ENCODE results near the gene SLC5A10.

SLC5A10 gene

DNA sequence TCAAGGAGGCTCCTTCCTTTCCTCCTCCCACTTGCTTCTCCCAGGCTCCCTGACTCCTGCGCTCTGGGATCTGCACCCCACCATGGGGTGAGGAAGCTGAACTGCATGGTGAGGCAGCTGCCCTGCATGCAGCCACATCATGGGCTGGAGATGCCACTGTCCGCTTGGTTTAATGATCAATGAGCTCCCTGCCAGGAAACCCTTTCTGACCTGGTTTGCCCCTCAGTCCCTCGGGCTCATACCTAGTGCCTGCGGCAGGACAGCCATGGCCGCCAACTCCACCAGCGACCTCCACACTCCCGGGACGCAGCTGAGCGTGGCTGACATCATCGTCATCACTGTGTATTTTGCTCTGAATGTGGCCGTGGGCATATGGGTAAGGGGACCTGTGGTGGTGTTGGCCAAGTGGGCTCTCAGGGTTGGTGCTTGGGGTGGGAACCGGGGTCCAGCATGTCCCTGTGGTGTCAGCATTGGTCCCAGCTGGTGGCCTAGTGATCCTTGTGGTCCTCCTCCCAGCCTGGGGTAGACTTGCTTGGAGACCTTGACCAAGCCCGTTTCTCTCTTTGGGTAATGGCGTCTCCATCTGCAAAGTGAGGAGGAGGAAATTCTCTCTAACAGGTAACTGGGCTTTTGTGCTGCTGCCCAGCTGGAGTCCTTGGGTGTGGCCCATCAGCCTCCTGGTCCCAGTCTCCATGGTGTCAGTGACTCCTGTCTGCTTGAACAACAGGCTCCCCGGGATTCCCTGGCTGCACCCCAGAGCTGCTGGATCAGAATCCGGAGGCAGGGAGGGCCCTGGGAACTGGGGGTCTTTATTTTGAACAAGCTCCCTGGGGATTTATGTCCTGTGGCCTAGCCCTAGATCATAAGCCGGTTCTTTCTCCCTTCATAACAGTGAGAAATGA, at the start of gene SLC5A10:
SLC5A10 (plus strand) TSS at position 225 of the 902 bp plus-strand sequence; CDS start at position 266, 41 bp downstream.
- H3K4me3 ChIP-seq (ENCODE audit: low read length): no peak within 1 kb of the TSS
- TF ChIP-seq ZNF274 (IDR thresholded peaks at IDR 0.05; ENCODE audit: low read depth, low read length): no peak

DNA sequence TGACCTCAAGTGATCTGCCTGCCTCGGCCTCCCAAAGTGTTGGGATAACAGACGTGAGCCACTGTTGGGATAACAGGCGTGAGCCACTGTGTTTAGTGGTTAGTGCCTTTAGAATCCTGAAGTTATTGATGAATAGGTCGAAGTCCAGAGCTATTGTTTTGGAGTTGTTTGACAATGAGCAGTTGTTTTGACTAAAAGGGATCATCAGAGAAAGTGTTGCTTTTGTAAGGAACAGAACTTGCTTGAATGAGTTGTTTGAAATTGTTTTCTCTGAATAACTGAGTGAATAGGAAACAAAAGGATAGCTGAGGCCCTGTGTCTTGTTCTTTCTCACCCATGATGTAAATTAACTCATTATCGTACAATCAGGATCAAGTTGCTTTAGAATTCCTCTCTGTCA, 47.5 kb upstream of the SLC5A10 start:
- H3K4me3 ChIP-seq (ENCODE audit: low read length): no peak overlapping the region
- no peak for TF ChIP-seq ZNF274 (IDR thresholded peaks at IDR 0.05; ENCODE audit: low read depth, low read length)

DNA sequence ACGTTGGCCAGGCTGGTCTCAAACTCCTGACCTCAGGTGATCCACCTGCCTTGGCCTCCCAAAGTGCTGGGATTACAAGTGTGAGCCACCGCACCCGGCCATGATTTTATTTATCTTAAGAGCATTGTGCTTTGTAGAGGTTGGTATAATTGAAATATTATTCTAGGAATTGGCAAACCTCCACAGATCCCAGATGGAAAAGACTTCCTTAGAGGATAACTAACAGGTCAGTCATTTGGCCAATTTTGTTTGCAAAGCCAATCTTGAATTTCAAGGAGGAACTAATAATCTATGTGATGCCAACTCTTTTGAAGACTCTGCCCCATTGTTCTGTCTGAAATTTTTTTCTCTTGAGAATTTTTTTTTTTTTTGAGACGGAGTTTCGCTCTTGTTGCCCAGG, 46.7 kb upstream of the SLC5A10 start:
- no peak for TF ChIP-seq ZNF274 (IDR thresholded peaks at IDR 0.05; ENCODE audit: low read depth, low read length)

DNA sequence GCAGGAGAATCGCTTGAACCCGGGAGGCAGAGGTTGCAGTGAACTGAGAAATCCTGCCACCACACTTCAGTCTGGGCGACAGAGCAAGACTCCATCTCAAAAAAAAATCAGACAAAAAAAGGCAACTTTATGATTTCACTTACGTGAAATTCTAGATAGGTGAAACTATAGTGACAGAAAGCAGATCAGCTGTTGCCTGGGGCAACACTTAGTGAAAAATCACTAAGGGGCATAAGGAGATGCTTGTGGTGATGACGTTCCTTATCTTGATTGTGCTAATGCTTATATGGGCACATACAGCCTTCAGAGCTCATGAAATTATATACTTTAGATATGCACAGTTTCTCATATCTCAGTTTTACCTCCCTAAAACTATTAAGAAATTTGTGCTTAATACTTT, 41.6 kb upstream of the SLC5A10 start:
- no peak for TF ChIP-seq ZNF274 (IDR thresholded peaks at IDR 0.05; ENCODE audit: low read depth, low read length)
- no peak overlapping the region for H3K4me3 ChIP-seq (ENCODE audit: low read length)

More for the DNA sequence above, 46.7 kb upstream of the SLC5A10 start:
- H3K4me3 ChIP-seq (ENCODE audit: low read length): no peak overlapping the region

DNA sequence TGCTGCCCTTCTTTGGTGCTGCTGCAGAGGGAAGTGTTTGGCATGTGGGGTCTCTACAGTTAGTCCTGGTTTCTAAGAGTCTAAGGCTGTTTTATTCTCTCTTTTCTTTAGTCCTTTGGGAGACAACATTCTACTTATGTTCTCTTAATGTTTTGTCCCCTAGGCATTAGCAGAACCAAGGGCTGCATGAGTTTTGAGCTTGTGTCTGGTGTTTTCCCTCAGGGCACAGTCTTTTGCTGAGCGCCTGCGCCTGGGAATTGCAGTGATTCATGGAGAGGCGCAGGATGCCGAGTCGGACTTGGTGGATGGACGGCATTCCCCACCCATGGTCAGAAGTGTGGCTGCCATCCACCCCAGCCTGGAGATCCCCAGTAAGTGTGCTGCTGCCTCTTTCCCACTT, 41.1 kb upstream of the SLC5A10 start:
- no peak overlapping the region for H3K4me3 ChIP-seq (ENCODE audit: low read length)
- no peak for TF ChIP-seq ZNF274 (IDR thresholded peaks at IDR 0.05; ENCODE audit: low read depth, low read length)

DNA sequence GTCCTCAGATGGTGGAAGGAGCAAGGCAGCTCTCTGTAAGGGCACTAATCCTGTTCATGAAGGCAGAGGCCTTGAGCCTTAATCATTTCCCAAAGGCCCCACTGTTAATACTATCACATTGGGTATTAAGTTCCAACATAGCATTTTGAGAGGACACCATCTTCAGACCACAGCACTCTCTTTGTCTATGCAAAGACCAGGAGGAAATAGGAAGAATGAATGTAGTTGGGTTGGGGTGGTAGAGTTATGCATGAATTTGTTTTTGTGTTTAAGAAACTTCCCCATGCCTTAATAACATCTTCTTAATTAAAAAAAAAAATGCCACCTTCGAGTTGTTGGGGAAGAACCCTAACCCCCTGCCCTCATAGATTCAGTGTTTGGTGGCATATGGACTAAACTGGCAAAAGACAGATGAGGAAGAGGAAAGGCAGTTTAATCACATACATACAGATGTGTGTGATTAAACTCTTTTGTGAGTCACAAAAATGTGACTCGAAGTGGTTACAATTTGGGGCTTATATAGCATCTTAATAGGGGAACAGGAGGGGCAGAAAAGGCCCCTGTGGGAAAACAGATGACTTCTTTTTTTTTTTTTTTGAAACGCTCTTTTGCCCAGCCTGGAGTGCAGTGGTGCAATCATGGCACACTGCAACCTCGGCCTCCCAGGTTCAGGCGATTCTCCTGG, 35.0 kb upstream of the SLC5A10 start:
- no peak for TF ChIP-seq ZNF274 (IDR thresholded peaks at IDR 0.05; ENCODE audit: low read depth, low read length)
- no peak overlapping the region for H3K4me3 ChIP-seq (ENCODE audit: low read length)

DNA sequence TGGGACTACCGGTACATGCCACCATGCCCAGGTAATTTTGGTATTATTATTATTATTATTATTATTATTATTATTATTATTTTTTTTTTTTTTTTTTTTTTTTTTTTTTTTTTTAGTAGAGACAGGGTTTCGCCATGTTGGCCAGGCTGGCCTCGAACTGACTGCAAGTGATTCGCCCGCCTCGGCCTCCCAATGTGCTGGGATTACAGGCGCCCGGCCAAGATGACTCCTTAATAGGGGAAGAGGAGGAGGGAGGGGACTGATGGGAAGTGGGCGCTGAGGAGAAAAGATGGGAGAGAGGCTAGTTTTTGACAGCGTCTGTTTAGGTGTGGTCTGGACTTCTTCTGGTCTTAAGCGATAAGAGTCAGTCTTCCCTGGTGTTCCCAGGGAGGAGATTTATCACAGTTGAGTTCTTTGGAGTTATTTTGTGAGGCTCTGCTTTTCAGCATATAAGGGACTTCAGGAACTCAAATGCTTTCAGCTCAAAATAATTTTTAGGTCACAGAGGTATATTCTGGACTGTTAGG, 34.4 kb upstream of the SLC5A10 start:
- no peak overlapping the region for H3K4me3 ChIP-seq (ENCODE audit: low read length)
- no peak for TF ChIP-seq ZNF274 (IDR thresholded peaks at IDR 0.05; ENCODE audit: low read depth, low read length)

DNA sequence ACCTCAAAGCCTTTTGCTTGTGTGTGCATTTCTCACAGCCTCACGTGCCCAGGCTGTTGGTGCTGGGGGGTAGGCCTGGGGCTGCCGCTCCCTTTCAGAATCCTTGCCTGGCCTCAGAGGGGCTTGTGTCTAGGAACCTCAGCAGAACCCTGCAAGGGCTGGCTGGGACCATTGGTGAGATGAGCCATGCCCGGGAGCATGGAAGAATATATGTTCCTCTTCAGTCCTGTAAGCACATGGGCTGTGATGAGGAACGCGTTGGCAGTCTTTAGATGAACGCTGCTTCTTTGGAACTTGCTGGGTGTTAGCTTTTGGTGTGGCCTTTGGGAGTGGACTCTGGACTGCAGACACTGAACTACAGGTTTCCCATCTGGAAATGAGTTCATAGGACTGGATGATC, 32.0 kb upstream of the SLC5A10 start:
- H3K4me3 ChIP-seq (ENCODE audit: low read length): no peak overlapping the region
- no peak for TF ChIP-seq ZNF274 (IDR thresholded peaks at IDR 0.05; ENCODE audit: low read depth, low read length)

DNA sequence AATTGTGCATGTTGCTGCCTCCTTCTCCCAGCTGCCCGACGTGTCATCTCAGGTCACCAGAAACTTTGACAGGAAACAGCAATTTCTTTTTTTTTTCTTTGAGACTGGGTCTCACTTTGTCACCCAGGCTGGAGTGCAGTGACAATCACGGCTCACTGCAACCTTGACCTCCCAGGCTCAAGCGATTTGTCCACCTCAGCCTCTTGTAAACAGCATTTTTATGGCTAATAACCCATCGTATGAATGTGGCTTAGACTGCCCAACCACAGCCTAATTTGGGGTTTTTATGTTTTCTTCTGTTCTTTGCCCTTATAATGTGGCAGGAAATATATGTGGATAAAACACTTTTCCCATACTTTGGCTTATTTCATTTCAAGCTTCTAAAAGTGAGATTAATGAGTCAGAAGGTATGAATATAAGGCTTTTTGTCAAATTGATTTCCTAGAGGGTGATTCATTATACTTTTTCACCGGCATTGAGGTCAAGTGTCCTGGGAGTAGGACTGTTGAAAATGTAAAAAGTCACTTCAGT, 31.0 kb upstream of the SLC5A10 start:
- TF ChIP-seq ZNF274 (IDR thresholded peaks at IDR 0.05; ENCODE audit: low read depth, low read length): no peak
- peak overlapping the region; percentile 77 for H3K4me3 ChIP-seq (ENCODE audit: low read length)

DNA sequence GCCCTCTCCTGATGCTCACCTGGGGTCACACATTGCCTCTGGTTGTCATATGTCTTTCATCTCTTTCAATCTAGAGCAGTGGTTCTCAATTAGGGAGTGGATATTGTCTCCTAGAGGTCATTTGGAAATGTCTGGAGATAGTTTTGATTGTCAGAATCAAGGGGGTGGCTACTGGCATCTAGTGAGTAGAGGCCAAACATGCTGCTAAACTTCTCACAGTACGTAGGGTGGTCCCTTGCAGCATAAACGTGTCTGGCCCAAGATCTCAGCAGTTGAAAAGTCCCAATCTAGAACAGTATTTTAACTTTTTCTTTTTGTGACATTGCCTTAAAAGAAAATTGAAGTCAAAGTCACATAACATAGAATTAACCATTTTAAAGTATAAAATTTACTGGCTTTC, 30.5 kb upstream of the SLC5A10 start:
- no peak for TF ChIP-seq ZNF274 (IDR thresholded peaks at IDR 0.05; ENCODE audit: low read depth, low read length)
- peak overlapping the region; percentile 77 for H3K4me3 ChIP-seq (ENCODE audit: low read length)

DNA sequence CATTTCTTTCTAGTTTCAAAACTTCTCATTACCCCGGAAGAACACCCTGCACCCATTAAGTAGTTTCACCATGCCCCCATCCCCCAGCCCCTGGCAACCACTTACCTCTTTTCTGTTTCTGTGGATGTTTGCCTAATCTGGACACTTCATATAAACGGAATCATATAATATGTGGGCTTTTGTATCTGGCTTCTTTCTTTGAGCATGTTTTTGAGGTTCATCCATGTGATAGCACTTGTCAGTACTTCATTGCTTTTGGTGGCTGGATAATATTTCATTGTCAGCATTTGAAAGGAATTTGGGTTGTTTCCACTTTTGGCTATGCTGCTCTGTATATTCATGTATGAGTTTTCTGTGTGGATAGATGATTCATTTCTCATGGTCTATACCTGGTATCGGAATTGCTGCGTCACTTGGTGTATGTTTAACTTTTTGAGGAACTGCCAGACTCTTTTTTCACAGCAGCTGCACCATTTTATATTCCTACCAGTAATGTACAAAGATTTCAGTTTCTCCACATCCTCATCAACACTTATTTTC, 30.0 kb upstream of the SLC5A10 start:
- TF ChIP-seq ZNF274 (IDR thresholded peaks at IDR 0.05; ENCODE audit: low read depth, low read length): no peak
- H3K4me3 ChIP-seq (ENCODE audit: low read length): peak overlapping the region; percentile 77; the same call in 1 of the 2 replicates

DNA sequence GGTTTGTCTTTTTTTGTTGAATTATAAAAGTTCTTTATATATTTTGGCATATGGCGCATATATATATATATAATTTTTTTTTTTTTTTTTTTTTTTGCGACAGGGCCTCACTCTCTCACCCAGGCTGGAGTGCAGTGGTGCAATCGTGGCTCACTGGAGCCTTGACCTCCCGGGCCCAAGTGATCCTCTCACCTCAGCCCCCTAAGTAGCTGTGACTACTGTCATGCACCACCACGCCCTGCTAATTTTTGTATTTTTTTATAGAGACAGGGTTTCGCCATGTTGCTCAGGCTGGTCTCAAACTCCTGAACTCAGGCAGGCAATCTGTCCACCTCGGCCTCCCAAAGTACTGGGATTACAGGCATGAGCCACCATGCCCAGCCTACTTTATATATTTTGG, 29.4 kb upstream of the SLC5A10 start:
- peak overlapping the region; percentile 30; the same call in 1 of the 2 replicates for H3K4me3 ChIP-seq (ENCODE audit: low read length)

DNA sequence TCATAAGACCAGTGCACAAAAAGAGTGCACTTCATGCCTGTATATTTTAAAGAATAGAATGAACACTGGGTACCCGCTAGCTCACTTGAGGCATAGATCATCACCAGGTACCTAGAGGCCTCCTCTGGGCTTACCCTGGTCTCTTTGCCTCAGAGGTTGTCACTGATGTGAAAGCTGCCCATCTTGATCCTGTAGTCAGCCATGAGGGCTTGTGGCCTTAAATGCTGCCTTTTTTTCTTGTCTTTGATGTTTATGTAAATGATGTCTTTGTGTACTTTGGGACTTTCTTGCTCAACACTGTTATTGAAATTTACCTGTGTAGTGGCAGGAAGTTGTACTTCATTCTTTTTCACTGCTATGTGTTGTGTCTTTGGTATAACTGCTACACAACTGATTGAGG, 26.8 kb upstream of the SLC5A10 start:
- TF ChIP-seq ZNF274 (IDR thresholded peaks at IDR 0.05; ENCODE audit: low read depth, low read length): no peak
- H3K4me3 ChIP-seq (ENCODE audit: low read length): no peak overlapping the region

DNA sequence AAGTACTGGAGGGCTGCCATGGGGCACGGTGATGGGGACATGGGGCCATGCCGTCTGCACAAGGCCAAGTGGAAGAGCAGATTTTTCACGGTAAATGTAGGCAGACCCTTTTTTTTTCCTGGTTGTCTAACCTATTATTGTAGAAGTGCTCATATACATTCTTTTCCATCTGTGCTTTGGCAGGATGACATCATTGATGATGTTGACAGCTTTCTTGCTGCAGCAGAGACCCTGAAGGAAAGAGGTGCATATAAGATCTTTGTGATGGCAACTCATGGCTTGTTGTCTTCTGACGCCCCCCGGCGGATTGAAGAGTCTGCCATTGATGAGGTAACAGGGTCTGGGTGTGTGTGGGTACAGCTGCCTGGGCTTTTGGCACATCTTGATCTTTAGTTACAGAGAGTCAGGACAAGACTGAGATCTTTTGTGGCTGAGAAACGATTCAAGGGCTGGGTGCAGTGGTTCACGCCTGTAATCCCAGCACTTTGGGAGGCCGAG, 23.3 kb upstream of the SLC5A10 start:
- TF ChIP-seq ZNF274 (IDR thresholded peaks at IDR 0.05; ENCODE audit: low read depth, low read length): no peak

More for the DNA sequence above, 23.3 kb upstream of the SLC5A10 start:
- no peak overlapping the region for H3K4me3 ChIP-seq (ENCODE audit: low read length)

All from GM08714 (cell line).